Adrenal gland (tissue), 5 donors: ENCODE results near the gene HEPH.

ENCODE experiments used
- POLR2A ChIP-seq, 2 donors: fragments of 450-650 bp; IDR thresholded peaks; one replicate each; pipeline ENCODE4 v1.6.1; 2017; ENCODE audit warnings: antibody characterized with exemption in 2 of 2, mild to moderate bottlenecking in 2 of 2, moderate library complexity in 1 of 2
- TF ChIP-seq, protein P1 (sequence below), 6 experiments: fragments of 450-650 bp in 4 of 6; fragments of 200-600 bp in 2 of 6; sonication (generic) in 1 of 6; IDR thresholded peaks; 1 replicate in 5 of 6; 2 replicates in 1 of 6; pipeline versions ENCODE4 v1.5.1 to v1.8.0; 2016 to 2021; ENCODE audit warnings: antibody characterized with exemption in 6 of 6, mild to moderate bottlenecking in 2 of 6, moderate library complexity in 1 of 6
- donor health status: DM: no; HTN: no; CAD: no.

DNA sequence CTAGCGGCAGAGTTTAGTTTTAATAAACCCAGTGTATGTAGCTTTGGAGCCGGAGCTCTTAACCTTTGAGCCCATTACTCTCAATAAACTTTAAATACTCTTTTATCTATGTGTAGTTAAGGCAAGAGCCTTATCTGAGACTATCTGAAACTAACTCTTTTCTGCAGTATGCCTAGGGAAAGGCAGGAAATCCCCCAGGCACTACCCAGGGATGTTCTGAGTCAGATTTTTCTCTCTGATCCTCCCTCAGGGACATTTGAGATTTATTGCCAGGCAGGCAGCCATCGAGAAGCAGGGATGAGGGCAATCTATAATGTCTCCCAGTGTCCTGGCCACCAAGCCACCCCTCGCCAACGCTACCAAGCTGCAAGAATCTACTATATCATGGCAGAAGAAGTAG, 39.1 kb downstream of the HEPH start:
- TF ChIP-seq, protein P1, sequence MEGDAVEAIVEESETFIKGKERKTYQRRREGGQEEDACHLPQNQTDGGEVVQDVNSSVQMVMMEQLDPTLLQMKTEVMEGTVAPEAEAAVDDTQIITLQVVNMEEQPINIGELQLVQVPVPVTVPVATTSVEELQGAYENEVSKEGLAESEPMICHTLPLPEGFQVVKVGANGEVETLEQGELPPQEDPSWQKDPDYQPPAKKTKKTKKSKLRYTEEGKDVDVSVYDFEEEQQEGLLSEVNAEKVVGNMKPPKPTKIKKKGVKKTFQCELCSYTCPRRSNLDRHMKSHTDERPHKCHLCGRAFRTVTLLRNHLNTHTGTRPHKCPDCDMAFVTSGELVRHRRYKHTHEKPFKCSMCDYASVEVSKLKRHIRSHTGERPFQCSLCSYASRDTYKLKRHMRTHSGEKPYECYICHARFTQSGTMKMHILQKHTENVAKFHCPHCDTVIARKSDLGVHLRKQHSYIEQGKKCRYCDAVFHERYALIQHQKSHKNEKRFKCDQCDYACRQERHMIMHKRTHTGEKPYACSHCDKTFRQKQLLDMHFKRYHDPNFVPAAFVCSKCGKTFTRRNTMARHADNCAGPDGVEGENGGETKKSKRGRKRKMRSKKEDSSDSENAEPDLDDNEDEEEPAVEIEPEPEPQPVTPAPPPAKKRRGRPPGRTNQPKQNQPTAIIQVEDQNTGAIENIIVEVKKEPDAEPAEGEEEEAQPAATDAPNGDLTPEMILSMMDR (IDR thresholded peaks at IDR 0.05), result no peak
- no peak for TF ChIP-seq POLR2A (IDR thresholded peaks at IDR 0.05)
